ENCODE results near the gene AFAP1.

AFAP1 gene

GRCh38 chr4:7766086-7766485 lies 173.6 kb downstream of the AFAP1 start:
- intact Hi-C loops (cut with DNase I; ENCODE audit: low total_unique reads) = no loop called here

GRCh38 chr4:7765666-7766065 lies 174.0 kb downstream of the AFAP1 start:
- no peak overlapping the region for H3K4me3 ChIP-seq
- H3K9me3 ChIP-seq = no peaks in the 10 kb centered on the region
- no peak for TF ChIP-seq CTCF (IDR thresholded peaks at IDR 0.05)
- intact Hi-C loops (cut with DNase I; ENCODE audit: low total_unique reads) = loop anchor here (2.0 kb wide), 1 partner anchor 37 kb away; no protein-coding TSS in a partner anchor
- DNase-seq = peak in 1 of 2 donors; percentile 38
- H3K4me1 ChIP-seq = no peaks in the 10 kb centered on the region
- peaks cover 27 to 94% (median 64%) of the 10 kb centered on the region in 3 donors for H3K36me3 ChIP-seq
- H3K27ac ChIP-seq = no peak overlapping the region
- no peaks in the 10 kb centered on the region for H3K27me3 ChIP-seq

More at GRCh38 chr4:7766086-7766485, 173.6 kb downstream of the AFAP1 start:
- TF ChIP-seq CTCF (IDR thresholded peaks at IDR 0.05) = no peak
- peak in 1 of 2 donors; percentile 48 for DNase-seq
- no peaks in the 10 kb centered on the region for H3K4me1 ChIP-seq
- H3K4me3 ChIP-seq = no peak overlapping the region
- H3K36me3 ChIP-seq = peaks cover 26 to 94% (median 66%) of the 10 kb centered on the region in 3 donors
- no peaks in the 10 kb centered on the region for H3K9me3 ChIP-seq
- no peaks in the 10 kb centered on the region for H3K27me3 ChIP-seq
- no peak overlapping the region for H3K27ac ChIP-seq

GRCh38 chr4:7764466-7764865 lies 175.2 kb downstream of the AFAP1 start:
- no peaks in the 10 kb centered on the region for H3K9me3 ChIP-seq
- H3K4me3 ChIP-seq = no peak overlapping the region
- H3K27ac ChIP-seq = no peak overlapping the region
- H3K36me3 ChIP-seq = peaks cover 21 to 94% (median 62%) of the 10 kb centered on the region in 3 donors
- TF ChIP-seq CTCF (IDR thresholded peaks at IDR 0.05) = no peak
- DNase-seq = no peak
- intact Hi-C loops (cut with DNase I; ENCODE audit: low total_unique reads) = loop anchor here (2.0 to 5.0 kb wide), 2 partner anchors 38 to 223 kb away; no protein-coding TSS in a partner anchor
- no peaks in the 10 kb centered on the region for H3K27me3 ChIP-seq
- H3K4me1 ChIP-seq = no peaks in the 10 kb centered on the region

GRCh38 chr4:7763788-7764187 lies 175.9 kb downstream of the AFAP1 start:
- intact Hi-C loops (cut with DNase I; ENCODE audit: low total_unique reads) = loop anchor here (2.0 to 5.0 kb wide), 2 partner anchors 39 to 224 kb away; no protein-coding TSS in a partner anchor
- Histone ChIP-seq H3K27me3 (no peaks in the 10 kb centered on the region), H3K27ac (no peak overlapping the region), H3K36me3 (peaks cover 15 to 87% (median 56%) of the 10 kb centered on the region in 3 donors), H3K9me3 (no peaks in the 10 kb centered on the region), H3K4me1 (no peaks in the 10 kb centered on the region), H3K4me3 (no peak overlapping the region)
- no peak for DNase-seq
- TF ChIP-seq CTCF (IDR thresholded peaks at IDR 0.05) = no peak

GRCh38 chr4:7763106-7763505 lies 176.6 kb downstream of the AFAP1 start:
- no peak for TF ChIP-seq CTCF (IDR thresholded peaks at IDR 0.05)
- Histone ChIP-seq H3K4me3 (no peak overlapping the region), H3K9me3 (no peaks in the 10 kb centered on the region), H3K36me3 (peaks cover 8 to 80% (median 49%) of the 10 kb centered on the region in 3 donors), H3K27ac (no peak overlapping the region), H3K27me3 (no peaks in the 10 kb centered on the region), H3K4me1 (peaks cover 0 to 5% (median under 1%) of the 10 kb centered on the region in 4 donors)
- intact Hi-C loops (cut with DNase I; ENCODE audit: low total_unique reads) = loop anchor here (5.0 kb wide), 1 partner anchor 224 kb away; no protein-coding TSS in a partner anchor
- no peak for DNase-seq
